PC-9 (cell line): ENCODE data around the gene TLE3. TPM values are rescaled to one million over a fixed set of nuclear protein-coding genes. Genes with fewer than 3 reads are reported as not detected.

ENCODE experiments used
- BruUV-seq: library from RNA; stranded (reverse); fragments of 400-500 nt; replicated peaks from 2 replicates; lab custom pipeline; 2021; lab: Mats Ljungman, UMichigan
- CTCF ChIA-PET: fragments of 300-600 bp; sonication (Branson Sonifier 250); formaldehyde crosslinking; loops from one replicate; lab custom pipeline; 2022; ENCODE audit warnings: antibody characterized with exemption; lab: Charles Lee
- POLR2A ChIA-PET: fragments of 300-600 bp; sonication (Branson Sonifier 250); formaldehyde crosslinking; loops from one replicate; lab custom pipeline; 2022; ENCODE audit warnings: antibody characterized with exemption; ENCODE audit not compliant: unreplicated experiment; lab: Charles Lee
- DNase-seq, 2 experiments: peaks; one replicate each; pipeline versions ENCODE4 v3.0.0 to v3.0.0-alpha.2; 2015 to 2022; ENCODE audit warnings: mixed read lengths in 1 of 2
- H2AFZ ChIP-seq: fragments of 200-600 bp; sonication (generic); 2 replicates; pipeline ENCODE4 v1.8.1; 2017; ENCODE audit warnings: antibody characterized with exemption
- H3F3A ChIP-seq: fragments of 200-600 bp; sonication (generic); 2 replicates; pipeline ENCODE4 v1.8.1; 2017; ENCODE audit warnings: antibody characterized with exemption, mild to moderate bottlenecking, low read depth; ENCODE audit not compliant: insufficient read depth
- H3K27ac ChIP-seq: fragments of 200-600 bp; sonication (generic); 2 replicates; pipeline ENCODE4 v1.6.1; 2016; ENCODE audit warnings: mixed run types
- H3K27me3 ChIP-seq: fragments of 200-600 bp; sonication (generic); 2 replicates; pipeline ENCODE4 v1.6.1; 2016; ENCODE audit warnings: low read depth, mixed run types; ENCODE audit not compliant: insufficient read depth
- H3K36me3 ChIP-seq: fragments of 200-600 bp; sonication (generic); 2 replicates; pipeline ENCODE4 v1.6.1; 2016; ENCODE audit warnings: low read depth, mixed run types
- H3K4me1 ChIP-seq: fragments of 200-600 bp; sonication (generic); replicated peaks from 2 replicates; pipeline ENCODE4 v1.6.1; 2016; ENCODE audit warnings: mixed run types; ENCODE audit not compliant: insufficient read depth
- H3K4me2 ChIP-seq: fragments of 200-600 bp; sonication (generic); 2 replicates; pipeline ENCODE4 v1.6.1; 2017; ENCODE audit warnings: mixed run types
- H3K4me3 ChIP-seq: fragments of 200-600 bp; sonication (generic); 2 replicates; pipeline ENCODE4 v1.6.1; 2016; ENCODE audit warnings: mixed run types
- H3K79me2 ChIP-seq: fragments of 200-600 bp; sonication (generic); 2 replicates; pipeline ENCODE4 v1.6.1; 2017; ENCODE audit warnings: low read depth, mixed run types
- H3K9me2 ChIP-seq: fragments of 200-600 bp; sonication (generic); 2 replicates; pipeline ENCODE4 v1.8.1; 2017; ENCODE audit warnings: mild to moderate bottlenecking; ENCODE audit not compliant: insufficient read depth
- H3K9me3 ChIP-seq: fragments of 200-600 bp; sonication (generic); 2 replicates; pipeline ENCODE4 v1.8.1; 2016; ENCODE audit warnings: low read depth; ENCODE audit not compliant: insufficient read depth
- H4K20me1 ChIP-seq: fragments of 200-600 bp; sonication (generic); 2 replicates; pipeline ENCODE4 v1.8.1; 2017; ENCODE audit not compliant: insufficient read depth
- EZH2 ChIP-seq: fragments of 200-600 bp; sonication (generic); IDR thresholded peaks from 2 replicates; pipeline ENCODE4 v1.8.0; 2017; ENCODE audit warnings: antibody characterized with exemption, low read depth
- intact Hi-C: fragments of 100-400 bp; cut with micrococcal nuclease; formaldehyde crosslinking; loops from one replicate; pipeline ENCODE4 v1.10.0; 2022; ENCODE audit not compliant: unreplicated experiment
- total RNA-seq: library from RNA; stranded (reverse); gene quantifications from 2 replicates; pipeline ENCODE4 v1.2.3, GENCODE V29; 2021
- TF ChIP-seq, protein P1 (sequence below): fragments of 200-600 bp; sonication (generic); conservative IDR thresholded peaks from 2 replicates; pipeline ENCODE4 v1.6.1; 2017; ENCODE audit warnings: mixed run types, antibody characterized with exemption, mild to moderate bottlenecking, moderate library complexity

The TLE3 gene
- total RNA-seq, 1 experiment from 2014 or later: 51.3 TPM

DNA sequence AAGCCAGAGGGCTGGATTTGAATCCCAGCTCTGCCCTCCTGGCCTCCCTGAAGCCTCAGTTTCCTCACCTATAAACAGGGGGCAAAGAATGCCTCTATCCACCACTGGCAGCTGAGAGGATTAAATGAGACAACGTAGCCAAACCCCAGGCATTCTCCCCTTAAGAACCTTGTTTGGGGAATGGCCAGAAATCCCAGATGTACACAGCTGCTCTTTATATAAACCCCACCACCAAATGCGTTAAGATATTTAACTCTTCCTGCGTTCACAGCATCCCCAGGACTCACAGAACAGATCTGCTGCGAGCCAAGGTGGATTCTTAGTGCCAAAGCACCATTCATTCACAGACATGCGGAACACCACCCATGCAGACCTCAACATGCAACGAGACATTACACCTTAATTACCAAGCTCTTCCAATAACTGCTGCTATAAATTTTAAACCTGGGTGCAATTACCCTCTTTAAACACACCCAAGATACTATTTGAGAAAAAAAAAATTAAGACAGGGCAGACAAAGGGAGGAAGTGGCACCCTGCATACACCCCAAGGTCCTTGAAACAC is 5.2 kb downstream of the TLE3 start:
- CTCF ChIA-PET: interaction anchor here (0.6 kb wide), 1 partner anchor 36 kb away, joined by 3 read pairs; no protein-coding TSS in a partner anchor
- H3K27ac ChIP-seq: peak overlapping the region; percentile 82
- H3K4me2 ChIP-seq: peak overlapping the region; percentile 91
- no peaks in the 10 kb centered on the region for H3K9me3 ChIP-seq
- peaks cover 43% of the 10 kb centered on the region for H3K4me1 ChIP-seq
- no TSS peak for BruUV-seq
- H3K27me3 ChIP-seq: no peaks in the 10 kb centered on the region
- no peak for TF ChIP-seq EZH2
- TF ChIP-seq, protein P1, sequence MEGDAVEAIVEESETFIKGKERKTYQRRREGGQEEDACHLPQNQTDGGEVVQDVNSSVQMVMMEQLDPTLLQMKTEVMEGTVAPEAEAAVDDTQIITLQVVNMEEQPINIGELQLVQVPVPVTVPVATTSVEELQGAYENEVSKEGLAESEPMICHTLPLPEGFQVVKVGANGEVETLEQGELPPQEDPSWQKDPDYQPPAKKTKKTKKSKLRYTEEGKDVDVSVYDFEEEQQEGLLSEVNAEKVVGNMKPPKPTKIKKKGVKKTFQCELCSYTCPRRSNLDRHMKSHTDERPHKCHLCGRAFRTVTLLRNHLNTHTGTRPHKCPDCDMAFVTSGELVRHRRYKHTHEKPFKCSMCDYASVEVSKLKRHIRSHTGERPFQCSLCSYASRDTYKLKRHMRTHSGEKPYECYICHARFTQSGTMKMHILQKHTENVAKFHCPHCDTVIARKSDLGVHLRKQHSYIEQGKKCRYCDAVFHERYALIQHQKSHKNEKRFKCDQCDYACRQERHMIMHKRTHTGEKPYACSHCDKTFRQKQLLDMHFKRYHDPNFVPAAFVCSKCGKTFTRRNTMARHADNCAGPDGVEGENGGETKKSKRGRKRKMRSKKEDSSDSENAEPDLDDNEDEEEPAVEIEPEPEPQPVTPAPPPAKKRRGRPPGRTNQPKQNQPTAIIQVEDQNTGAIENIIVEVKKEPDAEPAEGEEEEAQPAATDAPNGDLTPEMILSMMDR: no peak
- H3K79me2 ChIP-seq: peaks cover 85% of the 10 kb centered on the region
- H4K20me1 ChIP-seq: peaks cover 50% of the 10 kb centered on the region
- no peaks in the 10 kb centered on the region for H3K9me2 ChIP-seq
- no peak for DNase-seq
- H3F3A ChIP-seq: peaks cover 26% of the 10 kb centered on the region
- H3K36me3 ChIP-seq: peaks cover 9% of the 10 kb centered on the region; the same call in 1 of the 2 replicates
- peak overlapping the region; percentile 84; the same call in 1 of the 2 replicates for H3K4me3 ChIP-seq
- POLR2A ChIA-PET: no interaction called here
- H2AFZ ChIP-seq: no peak overlapping the region
- intact Hi-C loops: loop anchor here (2.0 to 10.0 kb wide), 9 partner anchors 95 to 552 kb away; no protein-coding TSS in a partner anchor

GRCh38 chr15:70091726-70092463 is 5.8 kb downstream of the TLE3 start:
- DNase-seq: peak; percentile 62 to 88
- TF ChIP-seq, protein P1: no peak
- TF ChIP-seq EZH2: no peak
- Histone ChIP-seq H3K9me3 (no peaks in the 10 kb centered on the region), H3K36me3 (peaks cover 14% of the 10 kb centered on the region; the same call in 1 of the 2 replicates), H3K27ac (0 out of 2 replicates have a peak overlapping the region, but pooled peaks have one; percentile 82), H3K4me3 (peak overlapping the region; percentile 84; the same call in 1 of the 2 replicates), H3K4me1 (peaks cover 43% of the 10 kb centered on the region), H3K79me2 (peaks cover 85% of the 10 kb centered on the region), H3K4me2 (peak overlapping the region; percentile 91), H3K27me3 (no peaks in the 10 kb centered on the region), H3F3A (peaks cover 26% of the 10 kb centered on the region), H4K20me1 (peaks cover 57% of the 10 kb centered on the region), H3K9me2 (no peaks in the 10 kb centered on the region), H2AFZ (no peak overlapping the region)
- ChIA-PET POLR2A (interaction anchor here (0.5 kb wide), 1 partner anchor 94 kb away, joined by 3 read pairs; no protein-coding TSS in a partner anchor), CTCF (interaction anchor here (0.6 kb wide), 2 partner anchors 35 to 179 kb away, joined by 3 read pairs; no protein-coding TSS in a partner anchor)
- intact Hi-C loops: loop anchor here (2.0 to 10.0 kb wide), 9 partner anchors 95 to 553 kb away; no protein-coding TSS in a partner anchor
- BruUV-seq: no TSS peak
